ENCODE data around the gene CDK4.
A peak's percentile ranks its signal among the peaks of the same experiment; 100 is the strongest.

The CDK4 gene

DNA sequence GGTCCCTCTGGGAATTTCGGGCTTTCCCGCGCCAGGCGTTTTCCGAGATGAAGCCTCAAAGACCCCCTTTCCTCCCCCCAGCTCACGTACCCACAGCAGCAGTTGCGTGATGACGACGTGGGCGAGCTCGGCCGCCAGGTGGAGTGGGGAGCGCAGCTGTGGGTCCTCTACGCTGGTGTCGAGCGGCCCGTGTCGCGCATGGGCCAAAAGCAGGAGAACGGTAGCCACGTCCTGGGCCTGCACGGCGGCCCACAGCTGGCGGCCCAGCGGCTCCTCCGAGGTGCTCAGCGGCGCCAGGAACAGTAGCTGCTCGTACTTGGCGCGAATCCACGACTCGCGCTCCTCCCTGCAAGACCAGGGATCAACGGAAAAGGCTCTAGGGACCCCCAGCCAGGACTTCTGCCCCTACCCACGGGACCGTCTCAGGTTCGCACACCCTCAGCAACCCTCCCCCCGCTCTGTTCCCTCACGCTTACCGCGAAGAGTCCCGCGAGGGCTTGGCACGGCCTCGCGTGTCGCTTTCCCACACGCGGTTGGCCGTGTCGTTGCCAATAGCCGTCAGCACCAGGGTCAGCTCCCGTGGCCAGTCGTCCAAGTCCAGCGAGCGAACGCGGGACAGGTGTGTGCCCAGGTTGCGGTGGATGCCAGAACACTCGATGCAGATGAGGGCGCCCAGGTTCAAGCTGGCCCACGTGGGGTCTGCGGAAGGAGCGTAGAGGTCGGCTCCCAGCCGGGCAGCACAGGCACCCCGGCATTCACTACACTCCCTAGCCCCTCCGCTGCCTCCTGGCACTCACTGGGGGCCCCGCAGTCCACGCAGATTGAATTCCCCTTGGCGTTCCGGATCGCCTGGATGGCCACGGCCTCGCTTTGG is 25.0 kb downstream of the CDK4 start:
- ChIA-PET CTCF (interaction anchor here (0.9 to 1.7 kb wide), 5 partner anchors 9 to 137 kb away, joined by 3 to 25 read pairs (median 4); partner anchors contain the start of gene PIP4K2C), POLR2A (interaction anchor here (1.4 to 2.9 kb wide), 5 partner anchors 9 to 45 kb away, joined by 3 to 29 read pairs (median 11); partner anchors contain the start of genes CDK4, EEF1AKMT3, METTL1 and TSPAN31)
- DNase-seq (ENCODE audit: extremely low spot score), result no peak
- TF ChIP-seq ZNF384 (IDR thresholded peaks at IDR 0.05), result no peak
- TF ChIP-seq SP1 (IDR thresholded peaks at IDR 0.05), result no peak
- TF ChIP-seq, protein P1, sequence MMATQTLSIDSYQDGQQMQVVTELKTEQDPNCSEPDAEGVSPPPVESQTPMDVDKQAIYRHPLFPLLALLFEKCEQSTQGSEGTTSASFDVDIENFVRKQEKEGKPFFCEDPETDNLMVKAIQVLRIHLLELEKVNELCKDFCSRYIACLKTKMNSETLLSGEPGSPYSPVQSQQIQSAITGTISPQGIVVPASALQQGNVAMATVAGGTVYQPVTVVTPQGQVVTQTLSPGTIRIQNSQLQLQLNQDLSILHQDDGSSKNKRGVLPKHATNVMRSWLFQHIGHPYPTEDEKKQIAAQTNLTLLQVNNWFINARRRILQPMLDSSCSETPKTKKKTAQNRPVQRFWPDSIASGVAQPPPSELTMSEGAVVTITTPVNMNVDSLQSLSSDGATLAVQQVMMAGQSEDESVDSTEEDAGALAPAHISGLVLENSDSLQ (IDR thresholded peaks at IDR 0.05), result no peak
- no peak for TF ChIP-seq SUZ12 (IDR thresholded peaks at IDR 0.05)
- TF ChIP-seq HDGF (IDR thresholded peaks at IDR 0.05; ENCODE audit: borderline replicate concordance), result no peak
- TF ChIP-seq ELF4 (IDR thresholded peaks at IDR 0.05), result no peak
- TF ChIP-seq FOXM1 (IDR thresholded peaks at IDR 0.05; ENCODE audit: borderline replicate concordance), result no peak

DNA sequence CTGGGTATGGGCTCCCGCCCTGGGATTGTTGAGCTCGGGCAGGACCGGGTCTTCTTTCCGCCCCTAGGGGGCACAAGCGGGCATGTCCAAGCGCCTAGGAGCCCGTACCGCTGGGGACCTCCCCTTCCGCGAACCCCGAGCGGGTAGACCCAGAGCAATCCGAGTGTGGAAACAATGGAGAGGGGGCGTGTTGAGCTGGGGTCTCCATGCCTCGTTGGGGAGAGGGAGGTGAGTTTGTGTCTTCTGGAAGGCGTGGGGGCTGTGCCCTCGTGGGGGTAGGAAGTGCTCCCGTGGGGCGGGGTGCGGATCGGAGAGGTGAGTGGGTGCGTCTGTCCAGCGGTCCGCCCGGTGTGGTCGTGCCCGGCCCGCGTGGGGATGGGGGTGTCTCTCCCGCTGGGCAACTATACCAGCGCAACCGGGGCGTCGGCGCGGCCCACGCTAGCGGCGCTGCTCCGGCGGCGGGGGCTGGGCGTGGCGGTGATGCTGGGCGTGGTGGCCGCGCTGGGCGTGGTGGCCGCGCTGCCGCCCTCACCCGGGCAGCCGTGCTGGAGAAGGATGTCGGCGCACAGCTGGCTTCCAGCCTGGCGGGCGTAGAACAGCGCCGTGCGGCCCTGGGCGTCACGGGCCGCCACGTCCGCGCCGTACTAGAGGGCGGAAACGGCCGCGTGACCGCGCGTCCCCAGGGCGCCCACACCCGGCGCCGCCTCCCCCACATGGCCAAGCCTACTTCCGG is 25.8 kb downstream of the CDK4 start:
- ChIA-PET CTCF (interaction anchor here (0.5 to 1.7 kb wide), 13 partner anchors 9 to 143 kb away, joined by 3 to 25 read pairs (median 4); partner anchors contain the start of gene PIP4K2C), POLR2A (interaction anchor here (0.5 to 2.9 kb wide), 12 partner anchors 8 to 206 kb away, joined by 3 to 29 read pairs (median 3); partner anchors contain the start of genes ARHGEF25, CDK4, DDIT3 and EEF1AKMT3)
- TF ChIP-seq L3MBTL2 (conservative IDR thresholded peaks at IDR 0.05) (peak; percentile 34; the same call in 1 of the 2 replicates), FOXK2 (IDR thresholded peaks at IDR 0.05) (no peak)
- peak; percentile 92 for DNase-seq (ENCODE audit: extremely low spot score)

DNA sequence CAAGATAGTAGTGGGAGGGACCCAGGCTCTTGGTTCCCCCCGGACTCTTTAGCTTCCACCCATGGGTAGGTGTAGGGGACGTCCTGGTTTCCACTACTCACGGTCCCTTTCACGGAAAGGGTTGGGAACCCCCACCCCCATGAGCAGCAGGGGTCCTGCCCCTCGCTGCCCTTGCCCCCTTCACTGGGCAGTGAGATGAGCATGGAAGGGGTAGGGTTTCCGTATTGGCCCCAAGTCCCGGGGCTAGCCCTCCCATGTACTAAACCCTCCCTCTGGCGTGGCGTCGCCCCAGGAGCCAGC is 26.3 kb downstream of the CDK4 start:
- no peak for DNase-seq (ENCODE audit: extremely low spot score)
- ChIA-PET CTCF (interaction anchor here (0.5 to 1.7 kb wide), 11 partner anchors 10 to 142 kb away, joined by 3 to 25 read pairs (median 4); no protein-coding TSS in a partner anchor), POLR2A (interaction anchor here (0.6 to 2.9 kb wide), 10 partner anchors 8 to 206 kb away, joined by 3 to 29 read pairs (median 3); partner anchors contain the start of genes ARHGEF25, CDK4, DDIT3 and TSPAN31)
- TF ChIP-seq FOXM1 (IDR thresholded peaks at IDR 0.05; ENCODE audit: borderline replicate concordance), result no peak
- TF ChIP-seq FOXA1 (IDR thresholded peaks at IDR 0.05), result no peak
- TF ChIP-seq L3MBTL2 (conservative IDR thresholded peaks at IDR 0.05), result peak; percentile 80; the same call in 1 of the 2 replicates

DNA sequence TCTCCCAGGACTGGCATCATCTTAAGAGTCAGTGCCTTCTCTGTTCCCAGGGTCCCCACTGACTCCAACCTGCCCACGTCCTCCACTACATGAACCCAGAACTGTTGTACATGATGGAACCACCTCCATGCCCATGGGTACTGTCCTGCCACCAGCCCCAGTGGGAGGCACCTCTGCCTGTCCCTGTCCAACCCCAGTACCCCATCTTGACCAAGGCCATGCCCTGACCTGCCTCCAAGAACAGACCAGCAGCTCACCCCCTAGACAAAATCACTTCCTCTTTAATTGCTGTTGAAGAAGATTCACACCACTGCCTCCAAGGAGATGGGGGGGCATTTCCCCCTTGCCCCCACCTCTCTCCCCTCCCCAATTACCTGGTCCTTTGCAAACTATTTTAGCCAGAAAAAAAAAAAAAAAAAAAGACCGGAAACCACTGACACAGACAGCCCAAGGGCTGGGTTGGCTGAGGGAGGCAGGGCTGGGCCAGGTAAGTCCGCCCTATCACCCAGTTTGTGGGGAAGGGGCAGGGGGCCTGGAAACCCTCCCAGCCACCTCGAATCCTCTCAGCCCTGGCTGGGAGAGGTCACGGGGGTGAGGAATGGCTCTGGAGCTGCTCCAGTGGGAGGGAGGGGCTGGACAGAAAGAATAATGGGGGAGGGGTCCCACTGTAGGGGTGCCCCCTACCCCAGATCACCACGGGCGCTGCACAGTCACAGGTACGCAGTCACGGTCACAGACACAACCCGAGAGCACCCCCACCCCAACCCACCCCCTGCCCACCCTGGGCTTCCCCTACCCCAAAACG is 27.0 kb downstream of the CDK4 start:
- no peak for DNase-seq (ENCODE audit: extremely low spot score)
- CTCF ChIA-PET, result interaction anchor here (0.7 to 1.7 kb wide), 5 partner anchors 11 to 18 kb away, joined by 3 to 25 read pairs (median 5); no protein-coding TSS in a partner anchor
- POLR2A ChIA-PET, result interaction anchor here (0.7 to 2.9 kb wide), 5 partner anchors 11 to 26 kb away, joined by 3 to 29 read pairs (median 11); partner anchors contain the start of genes CDK4 and TSPAN31
- TF ChIP-seq TARDBP (IDR thresholded peaks at IDR 0.05), result no peak
- no peak for TF ChIP-seq CTBP1 (IDR thresholded peaks at IDR 0.05; ENCODE audit: borderline replicate concordance)
- TF ChIP-seq FOXK2 (IDR thresholded peaks at IDR 0.05), result no peak
- TF ChIP-seq BHLHE40 (IDR thresholded peaks at IDR 0.05; ENCODE audit: borderline replicate concordance), result no peak
- TF ChIP-seq ZNF384 (IDR thresholded peaks at IDR 0.05), result no peak
- no peak for TF ChIP-seq FOXA1 (IDR thresholded peaks at IDR 0.05)
- TF ChIP-seq FOXM1 (IDR thresholded peaks at IDR 0.05; ENCODE audit: borderline replicate concordance), result no peak
- TF ChIP-seq, protein P1 (IDR thresholded peaks at IDR 0.05), result no peak
- TF ChIP-seq NFRKB (IDR thresholded peaks at IDR 0.05), result no peak
- no peak for TF ChIP-seq SUZ12 (IDR thresholded peaks at IDR 0.05)
- no peak for TF ChIP-seq HDGF (IDR thresholded peaks at IDR 0.05; ENCODE audit: borderline replicate concordance)
- TF ChIP-seq ARNT (IDR thresholded peaks at IDR 0.05), result no peak
- no peak for TF ChIP-seq ELF4 (IDR thresholded peaks at IDR 0.05)
- TF ChIP-seq L3MBTL2 (conservative IDR thresholded peaks at IDR 0.05), result no peak

DNA sequence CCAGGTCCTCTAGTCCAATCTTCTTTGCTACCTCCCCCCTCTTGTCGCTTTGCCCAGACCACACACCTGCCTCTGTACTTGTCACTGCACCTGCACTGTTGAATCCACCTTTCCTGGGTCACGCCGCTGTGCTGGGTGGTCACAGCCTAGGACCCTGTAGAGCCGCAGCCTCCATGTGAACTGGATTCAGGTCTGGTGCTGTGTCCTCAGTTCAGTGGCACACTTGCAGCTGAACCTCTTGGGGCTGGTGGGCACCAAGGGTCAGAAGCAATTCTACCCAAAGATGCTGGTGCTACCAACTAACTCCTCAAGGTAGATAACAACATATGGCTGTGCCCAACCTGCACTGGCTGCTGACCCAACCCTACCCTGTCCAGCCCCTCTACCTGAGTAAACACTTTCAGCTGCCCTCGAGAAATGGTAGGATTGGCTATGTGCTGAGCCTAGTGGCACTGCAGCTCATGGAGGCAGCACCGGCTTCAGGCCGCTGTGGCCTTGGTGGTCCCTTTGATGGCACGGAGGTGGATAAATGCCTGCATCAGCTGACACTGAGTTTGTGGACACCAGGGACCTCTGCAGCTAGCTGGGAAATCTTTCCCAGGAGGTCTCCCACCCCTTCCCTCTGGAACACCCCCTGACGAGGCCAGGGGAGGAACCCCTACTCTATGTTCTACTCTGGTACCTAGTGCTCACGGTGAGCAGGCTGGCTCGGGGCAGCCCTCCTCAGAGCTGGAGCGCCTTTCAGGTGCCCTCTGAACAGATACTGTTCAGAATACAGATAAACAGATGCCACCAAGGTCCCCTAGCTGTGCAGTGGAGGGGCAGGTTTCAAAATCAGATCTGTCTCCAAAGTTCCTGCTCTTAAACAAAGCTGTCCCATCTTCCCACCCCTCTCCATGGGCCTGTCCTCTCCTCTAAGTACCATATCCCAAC is 27.8 kb downstream of the CDK4 start:
- POLR2A ChIA-PET, result interaction anchor here (0.8 to 1.9 kb wide), 2 partner anchors 21 to 113 kb away, joined by 3 to 7 read pairs; partner anchors contain the start of genes ARHGEF25 and TSPAN31
- no peak for TF ChIP-seq FOXM1 (IDR thresholded peaks at IDR 0.05; ENCODE audit: borderline replicate concordance)
- TF ChIP-seq BHLHE40 (IDR thresholded peaks at IDR 0.05; ENCODE audit: borderline replicate concordance), result no peak
- no peak for TF ChIP-seq TARDBP (IDR thresholded peaks at IDR 0.05)
- TF ChIP-seq CTBP1 (IDR thresholded peaks at IDR 0.05; ENCODE audit: borderline replicate concordance), result no peak
- TF ChIP-seq LEF1 (IDR thresholded peaks at IDR 0.05; ENCODE audit: borderline replicate concordance), result no peak
- no peak for TF ChIP-seq NFRKB (IDR thresholded peaks at IDR 0.05)
- no peak for TF ChIP-seq ELF4 (IDR thresholded peaks at IDR 0.05)
- TF ChIP-seq ZNF384 (IDR thresholded peaks at IDR 0.05), result no peak
- no peak for TF ChIP-seq HDGF (IDR thresholded peaks at IDR 0.05; ENCODE audit: borderline replicate concordance)
- CTCF ChIA-PET, result interaction anchor here (0.7 kb wide), 1 partner anchor 11 kb away, joined by 3 read pairs; no protein-coding TSS in a partner anchor
- no peak for DNase-seq (ENCODE audit: extremely low spot score)

All from HEK293T (cell line).